K562 (cell line): Measurements from ENCODE around the gene SERPINH1. TPM values are rescaled to one million over a fixed set of nuclear protein-coding genes. Genes with fewer than 3 reads are reported as not detected.

Experiments used
- BRD9 ChIP-seq: fragments of 450-650 bp; IDR thresholded peaks from 2 replicates; pipeline ENCODE4 v1.6.1; 2018; ENCODE audit warnings: low read depth; ENCODE audit not compliant: partially characterized antibody
- CREM ChIP-seq: IDR thresholded peaks from 2 replicates; pipeline ENCODE4 v1.6.1; 2014; ENCODE audit warnings: antibody characterized with exemption, low read depth
- CTBP1 ChIP-seq: fragments of 450-650 bp; IDR thresholded peaks from 2 replicates; pipeline ENCODE4 v1.6.1; 2016; ENCODE audit warnings: borderline replicate concordance
- ETV6 ChIP-seq, 3 experiments: fragments of 150-350 bp in 1 of 3; sonication (generic) in 1 of 3; formaldehyde crosslinking in 1 of 3; IDR thresholded peaks; 2 replicates each; pipeline versions ENCODE4 v1.6.1 to v1.8.0; 2014 to 2022; ENCODE audit warnings: borderline replicate concordance in 2 of 3, low read depth in 2 of 3, antibody characterized with exemption in 1 of 3, low read length in 1 of 3, mild to moderate bottlenecking in 1 of 3, missing genetic modification reagents in 1 of 3
- KLF13 ChIP-seq: fragments of 450-650 bp; IDR thresholded peaks from 2 replicates; pipeline ENCODE4 v1.6.1; 2016; ENCODE audit warnings: missing genetic modification characterization, low read depth, mild to moderate bottlenecking, missing compliant biosample characterization, moderate library complexity, borderline replicate concordance
- RBBP5 ChIP-seq: fragments of 200-600 bp; sonication (generic); IDR thresholded peaks from 2 replicates; pipeline ENCODE4 v1.6.1; 2012; ENCODE audit warnings: borderline replicate concordance, mild to moderate bottlenecking, low read length, control low read depth, inconsistent platforms; ENCODE audit not compliant: insufficient read depth, poor library complexity, severe bottlenecking
- SREBF1 ChIP-seq: fragments of 150-350 bp; IDR thresholded peaks from 2 replicates; pipeline ENCODE4 v1.6.1; 2014; ENCODE audit warnings: antibody characterized with exemption, low read depth, low read length, borderline replicate concordance
- ZBTB17 ChIP-seq: fragments of 450-650 bp; formaldehyde crosslinking; IDR thresholded peaks from 2 replicates; pipeline ENCODE4 v1.4.0; 2020; ENCODE audit warnings: mild to moderate bottlenecking
- ZNF146 ChIP-seq: IDR thresholded peaks from one replicate; pipeline ENCODE4 v1.6.1; 2018; ENCODE audit warnings: missing compliant biosample characterization; ENCODE audit not compliant: unreplicated experiment
- ZNF253 ChIP-seq: fragments of 250-450 bp; sonication (Bioruptor Pico); conservative IDR thresholded peaks from 2 replicates; pipeline ENCODE4 v1.6.1; 2021; ENCODE audit warnings: mild to moderate bottlenecking
- ZNF766 ChIP-seq: fragments of 200-800 bp; sonication (Bioruptor generic); conservative IDR thresholded peaks from 2 replicates; pipeline ENCODE4 v1.6.1; 2016; ENCODE audit warnings: missing genetic modification characterization, missing compliant biosample characterization
- polyA plus RNA-seq, 8 experiments: library from polyadenylated mRNA; depleted of rRNA in 4 of 8; stranded (reverse) in 5 of 8; unstranded in 3 of 8; fragments of >200 nt; fragmentation: Nextera tagmentation in 2 of 8; fragmentation: Illumina TruSeq in 1 of 8; extraction: Ambion mirVana in 2 of 8; extraction: Trizol in 1 of 8; gene quantifications; 2 replicates each; pipeline versions ENCODE4 v1.2.1 to v1.2.3, GENCODE V29; 2011 to 2014; ENCODE audit warnings: inconsistent platforms in 1 of 8, missing spikeins in 1 of 8
- total RNA-seq, 7 experiments: library from RNA; depleted of rRNA in 6 of 7; stranded (reverse); fragments of >200 nt in 6 of 7; fragmentation: Illumina TruSeq in 2 of 7; extraction: Trizol in 2 of 7; gene quantifications; 2 replicates each; pipeline versions ENCODE4 v1.2.1 to v1.2.3, GENCODE V29; 2011 to 2021; ENCODE audit warnings: low replicate concordance in 1 of 7
- TF ChIP-seq, protein P1 (sequence below): fragments of 200-600 bp; sonication (generic); IDR thresholded peaks from one replicate; pipeline ENCODE4 v1.6.1; 2012; ENCODE audit warnings: mild to moderate bottlenecking, low read depth, low read length, inconsistent platforms
- TF ChIP-seq, protein P2 (sequence below), 3 experiments: IDR thresholded peaks in 2 of 3; conservative IDR thresholded peaks in 1 of 3; 2 replicates each; pipeline ENCODE4 v1.5.1; 2011 to 2012; ENCODE audit warnings: low read length in 3 of 3, mild to moderate bottlenecking in 3 of 3, control low read depth in 2 of 3, improper control_type of control experiment in 1 of 3, inconsistent platforms in 1 of 3, low read depth in 1 of 3, mixed read lengths in 1 of 3, moderate library complexity in 1 of 3; ENCODE audit not compliant: insufficient read depth in 2 of 3

SERPINH1 gene
- total and polyA plus RNA-seq, 9 of the 15 experiments (the other 6 are each of a cell fraction or from before 2014, with no cell fraction given), result 2.8 to 106 (median 67.9) TPM

DNA sequence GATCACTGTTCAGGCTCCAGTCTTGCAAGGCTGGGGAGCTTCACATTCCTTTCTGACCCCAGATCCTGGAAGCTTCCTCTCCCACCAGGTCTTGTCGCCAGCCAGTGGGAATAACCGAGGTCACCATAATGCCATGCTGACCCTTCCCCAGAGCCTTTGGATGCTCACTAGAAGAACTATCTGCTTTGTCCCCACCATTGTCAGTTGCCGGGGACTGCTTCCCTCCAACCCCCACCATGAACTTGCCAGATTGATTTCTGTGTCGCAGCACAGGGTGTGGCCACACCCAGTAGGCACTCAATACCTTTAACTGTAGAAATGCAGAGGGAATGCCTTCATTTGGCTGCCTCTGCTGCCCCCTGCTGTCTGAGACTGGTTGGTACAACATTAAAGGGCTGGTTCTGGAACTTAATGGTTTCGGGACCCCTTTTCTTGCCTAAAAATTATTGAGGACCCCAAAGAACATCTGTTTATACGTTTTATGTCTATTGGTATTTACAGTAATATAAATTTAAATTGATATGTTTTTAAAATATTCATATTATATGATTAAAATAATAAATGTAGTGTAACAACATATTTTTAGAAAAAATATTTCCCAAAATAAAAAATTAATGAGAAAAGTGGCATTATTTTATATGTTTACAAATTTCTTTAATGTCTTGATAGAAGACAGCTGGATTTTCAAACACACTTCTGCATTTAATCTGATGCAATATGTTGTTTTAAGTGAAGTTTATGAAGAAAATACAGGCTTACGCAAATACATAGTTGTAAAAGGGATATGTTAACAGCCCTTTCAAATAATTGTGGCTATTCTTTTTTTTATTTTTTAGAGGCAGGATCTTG is 29.6 kb upstream of the SERPINH1 start (continued):
- TF ChIP-seq, protein P1, sequence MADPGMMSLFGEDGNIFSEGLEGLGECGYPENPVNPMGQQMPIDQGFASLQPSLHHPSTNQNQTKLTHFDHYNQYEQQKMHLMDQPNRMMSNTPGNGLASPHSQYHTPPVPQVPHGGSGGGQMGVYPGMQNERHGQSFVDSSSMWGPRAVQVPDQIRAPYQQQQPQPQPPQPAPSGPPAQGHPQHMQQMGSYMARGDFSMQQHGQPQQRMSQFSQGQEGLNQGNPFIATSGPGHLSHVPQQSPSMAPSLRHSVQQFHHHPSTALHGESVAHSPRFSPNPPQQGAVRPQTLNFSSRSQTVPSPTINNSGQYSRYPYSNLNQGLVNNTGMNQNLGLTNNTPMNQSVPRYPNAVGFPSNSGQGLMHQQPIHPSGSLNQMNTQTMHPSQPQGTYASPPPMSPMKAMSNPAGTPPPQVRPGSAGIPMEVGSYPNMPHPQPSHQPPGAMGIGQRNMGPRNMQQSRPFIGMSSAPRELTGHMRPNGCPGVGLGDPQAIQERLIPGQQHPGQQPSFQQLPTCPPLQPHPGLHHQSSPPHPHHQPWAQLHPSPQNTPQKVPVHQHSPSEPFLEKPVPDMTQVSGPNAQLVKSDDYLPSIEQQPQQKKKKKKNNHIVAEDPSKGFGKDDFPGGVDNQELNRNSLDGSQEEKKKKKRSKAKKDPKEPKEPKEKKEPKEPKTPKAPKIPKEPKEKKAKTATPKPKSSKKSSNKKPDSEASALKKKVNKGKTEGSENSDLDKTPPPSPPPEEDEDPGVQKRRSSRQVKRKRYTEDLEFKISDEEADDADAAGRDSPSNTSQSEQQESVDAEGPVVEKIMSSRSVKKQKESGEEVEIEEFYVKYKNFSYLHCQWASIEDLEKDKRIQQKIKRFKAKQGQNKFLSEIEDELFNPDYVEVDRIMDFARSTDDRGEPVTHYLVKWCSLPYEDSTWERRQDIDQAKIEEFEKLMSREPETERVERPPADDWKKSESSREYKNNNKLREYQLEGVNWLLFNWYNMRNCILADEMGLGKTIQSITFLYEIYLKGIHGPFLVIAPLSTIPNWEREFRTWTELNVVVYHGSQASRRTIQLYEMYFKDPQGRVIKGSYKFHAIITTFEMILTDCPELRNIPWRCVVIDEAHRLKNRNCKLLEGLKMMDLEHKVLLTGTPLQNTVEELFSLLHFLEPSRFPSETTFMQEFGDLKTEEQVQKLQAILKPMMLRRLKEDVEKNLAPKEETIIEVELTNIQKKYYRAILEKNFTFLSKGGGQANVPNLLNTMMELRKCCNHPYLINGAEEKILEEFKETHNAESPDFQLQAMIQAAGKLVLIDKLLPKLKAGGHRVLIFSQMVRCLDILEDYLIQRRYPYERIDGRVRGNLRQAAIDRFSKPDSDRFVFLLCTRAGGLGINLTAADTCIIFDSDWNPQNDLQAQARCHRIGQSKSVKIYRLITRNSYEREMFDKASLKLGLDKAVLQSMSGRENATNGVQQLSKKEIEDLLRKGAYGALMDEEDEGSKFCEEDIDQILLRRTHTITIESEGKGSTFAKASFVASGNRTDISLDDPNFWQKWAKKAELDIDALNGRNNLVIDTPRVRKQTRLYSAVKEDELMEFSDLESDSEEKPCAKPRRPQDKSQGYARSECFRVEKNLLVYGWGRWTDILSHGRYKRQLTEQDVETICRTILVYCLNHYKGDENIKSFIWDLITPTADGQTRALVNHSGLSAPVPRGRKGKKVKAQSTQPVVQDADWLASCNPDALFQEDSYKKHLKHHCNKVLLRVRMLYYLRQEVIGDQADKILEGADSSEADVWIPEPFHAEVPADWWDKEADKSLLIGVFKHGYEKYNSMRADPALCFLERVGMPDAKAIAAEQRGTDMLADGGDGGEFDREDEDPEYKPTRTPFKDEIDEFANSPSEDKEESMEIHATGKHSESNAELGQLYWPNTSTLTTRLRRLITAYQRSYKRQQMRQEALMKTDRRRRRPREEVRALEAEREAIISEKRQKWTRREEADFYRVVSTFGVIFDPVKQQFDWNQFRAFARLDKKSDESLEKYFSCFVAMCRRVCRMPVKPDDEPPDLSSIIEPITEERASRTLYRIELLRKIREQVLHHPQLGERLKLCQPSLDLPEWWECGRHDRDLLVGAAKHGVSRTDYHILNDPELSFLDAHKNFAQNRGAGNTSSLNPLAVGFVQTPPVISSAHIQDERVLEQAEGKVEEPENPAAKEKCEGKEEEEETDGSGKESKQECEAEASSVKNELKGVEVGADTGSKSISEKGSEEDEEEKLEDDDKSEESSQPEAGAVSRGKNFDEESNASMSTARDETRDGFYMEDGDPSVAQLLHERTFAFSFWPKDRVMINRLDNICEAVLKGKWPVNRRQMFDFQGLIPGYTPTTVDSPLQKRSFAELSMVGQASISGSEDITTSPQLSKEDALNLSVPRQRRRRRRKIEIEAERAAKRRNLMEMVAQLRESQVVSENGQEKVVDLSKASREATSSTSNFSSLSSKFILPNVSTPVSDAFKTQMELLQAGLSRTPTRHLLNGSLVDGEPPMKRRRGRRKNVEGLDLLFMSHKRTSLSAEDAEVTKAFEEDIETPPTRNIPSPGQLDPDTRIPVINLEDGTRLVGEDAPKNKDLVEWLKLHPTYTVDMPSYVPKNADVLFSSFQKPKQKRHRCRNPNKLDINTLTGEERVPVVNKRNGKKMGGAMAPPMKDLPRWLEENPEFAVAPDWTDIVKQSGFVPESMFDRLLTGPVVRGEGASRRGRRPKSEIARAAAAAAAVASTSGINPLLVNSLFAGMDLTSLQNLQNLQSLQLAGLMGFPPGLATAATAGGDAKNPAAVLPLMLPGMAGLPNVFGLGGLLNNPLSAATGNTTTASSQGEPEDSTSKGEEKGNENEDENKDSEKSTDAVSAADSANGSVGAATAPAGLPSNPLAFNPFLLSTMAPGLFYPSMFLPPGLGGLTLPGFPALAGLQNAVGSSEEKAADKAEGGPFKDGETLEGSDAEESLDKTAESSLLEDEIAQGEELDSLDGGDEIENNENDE, result no peak
- TF ChIP-seq, protein P2, sequence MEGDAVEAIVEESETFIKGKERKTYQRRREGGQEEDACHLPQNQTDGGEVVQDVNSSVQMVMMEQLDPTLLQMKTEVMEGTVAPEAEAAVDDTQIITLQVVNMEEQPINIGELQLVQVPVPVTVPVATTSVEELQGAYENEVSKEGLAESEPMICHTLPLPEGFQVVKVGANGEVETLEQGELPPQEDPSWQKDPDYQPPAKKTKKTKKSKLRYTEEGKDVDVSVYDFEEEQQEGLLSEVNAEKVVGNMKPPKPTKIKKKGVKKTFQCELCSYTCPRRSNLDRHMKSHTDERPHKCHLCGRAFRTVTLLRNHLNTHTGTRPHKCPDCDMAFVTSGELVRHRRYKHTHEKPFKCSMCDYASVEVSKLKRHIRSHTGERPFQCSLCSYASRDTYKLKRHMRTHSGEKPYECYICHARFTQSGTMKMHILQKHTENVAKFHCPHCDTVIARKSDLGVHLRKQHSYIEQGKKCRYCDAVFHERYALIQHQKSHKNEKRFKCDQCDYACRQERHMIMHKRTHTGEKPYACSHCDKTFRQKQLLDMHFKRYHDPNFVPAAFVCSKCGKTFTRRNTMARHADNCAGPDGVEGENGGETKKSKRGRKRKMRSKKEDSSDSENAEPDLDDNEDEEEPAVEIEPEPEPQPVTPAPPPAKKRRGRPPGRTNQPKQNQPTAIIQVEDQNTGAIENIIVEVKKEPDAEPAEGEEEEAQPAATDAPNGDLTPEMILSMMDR (IDR thresholded peaks at IDR 0.05 in 2 of 3, conservative IDR thresholded peaks at IDR 0.05 in 1 of 3; ENCODE audit: insufficient read depth in 2 of 3, low read depth in 1 of 3, low read length in 3 of 3), result peak; percentile 88 to 94 (median 89)
- TF ChIP-seq ETV6 (IDR thresholded peaks at IDR 0.05; ENCODE audit: borderline replicate concordance in 1 of 2, low read depth in 2 of 2, low read length in 1 of 2), result no peak
- no peak for TF ChIP-seq ETV6 (CRISPR knock-in tag; IDR thresholded peaks at IDR 0.05; ENCODE audit: borderline replicate concordance)
- TF ChIP-seq SREBF1, result no peak
- TF ChIP-seq RBBP5, result no peak
- TF ChIP-seq KLF13 (tag), result no peak
- no peak for TF ChIP-seq ZNF766 (CRISPR knock-in tag)
- peak; percentile 37; the same call in 1 of the 2 replicates for TF ChIP-seq CREM
- peak; percentile 43; the same call in 1 of the 2 replicates for TF ChIP-seq CTBP1
- no peak for TF ChIP-seq ZNF146 (CRISPR knock-in tag)
- no peak for TF ChIP-seq ZNF253
- no peak for TF ChIP-seq BRD9
- no peak for TF ChIP-seq ZBTB17 (CRISPR knock-in tag)
